GM18520 (cell line): ENCODE measurements around the gene SHFL.

Experiments used
- ATAC-seq: cut with Tn5 transposase; IDR thresholded peaks from one replicate; pipeline ENCODE4 v1.9.1; 2021; ENCODE audit not compliant: unreplicated experiment

SHFL gene

DNA sequence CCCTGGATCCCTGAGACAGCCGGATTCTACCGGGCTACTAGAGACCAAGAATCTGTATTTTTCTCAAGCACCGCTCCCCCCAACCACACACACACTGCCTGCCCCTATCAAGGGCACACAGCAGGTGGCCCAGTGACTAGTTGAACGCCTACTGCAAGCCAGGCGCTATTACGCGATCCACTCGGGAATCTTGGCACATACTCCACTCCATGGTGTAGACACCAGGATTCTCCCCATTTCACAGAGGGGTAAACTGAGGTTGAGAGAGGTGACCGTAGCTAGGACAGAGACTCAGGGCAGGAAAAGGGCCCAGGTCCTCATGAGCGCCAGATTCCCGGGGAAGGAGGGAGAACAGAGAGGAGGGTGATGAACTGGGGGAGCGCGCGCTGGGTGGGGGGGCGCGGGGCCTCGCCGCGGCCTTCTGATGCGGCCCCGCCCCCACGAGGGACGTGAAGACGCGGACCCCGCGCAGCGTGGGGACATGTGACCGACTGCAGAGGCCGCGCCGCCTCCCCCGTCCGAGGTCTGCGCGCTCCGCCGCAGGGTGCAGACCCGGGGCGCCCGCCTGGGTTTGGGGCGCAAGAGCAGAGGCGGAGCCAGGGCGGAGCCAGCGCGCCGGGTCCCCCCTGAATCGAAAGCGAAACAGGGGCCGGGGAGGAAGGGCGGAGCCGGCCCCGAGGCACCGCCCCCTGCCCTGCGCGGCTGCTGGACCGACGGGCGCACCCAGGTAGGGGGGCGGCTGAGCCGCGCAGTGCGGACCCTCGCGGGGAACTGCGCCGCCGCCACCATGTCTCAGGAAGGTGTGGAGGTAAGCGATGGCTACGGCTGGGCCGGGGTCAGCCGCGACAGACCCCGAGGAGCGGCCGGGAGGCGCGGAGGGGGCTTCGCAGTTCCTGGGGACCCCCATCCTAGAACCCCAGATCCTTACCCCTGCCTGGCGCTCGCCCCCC lies at the start of gene SHFL:
Gene SHFL (plus strand): TSS at position 677 of the 950 bp plus-strand sequence. CDS start 111 bp downstream, at position 788.
- ATAC-seq, result peak; percentile 80

DNA sequence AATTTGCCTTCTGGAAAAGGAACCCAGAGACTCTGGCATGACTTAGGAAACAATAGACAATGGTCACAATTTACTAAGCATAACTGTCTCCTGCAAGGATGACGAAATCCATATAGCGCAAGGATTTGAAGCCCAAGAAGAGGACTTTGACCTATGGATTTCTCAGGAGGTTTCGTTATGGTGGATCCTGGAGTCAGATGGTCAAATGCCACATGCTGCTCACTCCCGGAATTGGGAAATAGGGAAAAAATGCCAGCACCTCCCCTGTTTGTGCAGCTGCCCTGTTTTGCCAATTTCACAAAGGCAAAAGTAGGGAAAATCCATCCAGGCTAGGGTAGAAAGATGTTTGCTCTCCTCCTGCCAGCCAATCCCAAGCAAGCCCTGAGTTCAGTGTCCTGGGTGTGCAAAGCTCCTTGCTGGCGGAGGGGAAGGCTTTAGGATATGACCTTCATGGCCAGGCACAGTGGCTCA lies 49.5 kb upstream of the SHFL start:
- ATAC-seq, result no peak

DNA sequence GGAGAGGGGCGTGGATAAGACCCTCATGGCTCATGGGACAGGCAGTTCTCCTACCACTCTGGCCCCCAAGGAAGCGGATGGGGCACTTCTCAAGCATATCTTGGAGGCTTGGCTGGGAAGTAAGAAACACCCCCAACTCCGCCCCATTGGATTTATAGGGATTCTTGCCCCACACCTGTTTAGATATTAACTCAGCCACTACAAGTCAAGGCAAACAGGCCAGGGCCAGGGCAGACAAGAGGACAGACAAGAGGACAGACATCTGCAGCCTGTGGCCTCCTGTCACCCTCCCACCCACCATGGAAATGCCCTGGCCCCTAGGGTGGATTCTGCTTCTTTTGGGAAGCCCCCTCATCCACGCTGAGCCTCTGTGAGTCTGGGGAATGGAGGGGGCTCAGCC lies 48.8 kb upstream of the SHFL start:
- ATAC-seq, result no peak

DNA sequence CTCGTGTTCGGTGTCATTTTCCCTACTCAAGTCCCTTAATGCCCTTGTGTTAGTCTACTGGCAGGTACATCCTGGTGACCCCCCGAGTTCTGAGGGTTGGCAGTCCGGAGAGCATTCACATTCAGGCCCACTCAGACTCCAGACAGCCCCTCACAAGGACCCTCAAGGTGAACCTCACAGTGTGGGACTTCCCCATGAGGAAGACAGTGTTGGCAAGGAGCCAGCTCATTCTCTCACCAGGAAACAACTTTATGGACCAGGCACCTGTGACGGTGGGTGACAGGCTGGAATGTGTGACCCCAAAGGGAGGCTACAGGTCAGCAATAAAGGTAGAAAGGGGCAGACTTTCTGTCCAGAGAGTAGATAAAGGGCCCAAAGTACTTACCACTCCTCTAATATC lies 48.3 kb upstream of the SHFL start:
- ATAC-seq, result no peak

DNA sequence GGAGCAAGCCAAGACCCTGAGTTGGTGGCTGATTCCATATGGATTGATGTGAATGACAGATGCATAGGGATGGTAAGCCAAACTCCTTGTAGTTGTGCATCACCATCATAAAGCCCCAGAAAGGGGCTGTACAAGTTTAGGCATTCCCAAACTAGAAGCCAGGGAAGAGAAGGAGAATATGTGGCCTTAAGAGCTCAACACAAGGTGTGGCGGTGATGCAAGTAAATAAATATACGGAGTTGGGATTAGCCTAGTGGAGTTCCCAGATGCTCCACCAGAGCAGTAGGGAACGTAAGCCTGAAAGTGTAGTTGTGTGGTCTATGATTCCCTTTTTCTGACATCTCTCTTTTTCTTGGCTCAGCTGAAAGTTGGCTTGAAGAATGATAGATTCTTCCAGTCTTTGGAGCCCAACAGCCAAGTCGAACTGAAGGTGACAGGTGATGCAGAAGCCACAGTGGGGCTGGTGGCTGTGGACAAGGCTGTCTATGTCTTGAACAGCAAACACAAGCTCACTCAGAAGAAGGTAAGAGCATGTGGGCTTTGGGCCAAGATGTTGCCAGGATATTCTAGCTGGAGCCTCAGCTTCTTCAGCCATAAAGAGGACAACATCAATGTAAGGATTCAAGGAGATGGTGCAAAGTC lies 42.7 kb upstream of the SHFL start:
- no peak for ATAC-seq

DNA sequence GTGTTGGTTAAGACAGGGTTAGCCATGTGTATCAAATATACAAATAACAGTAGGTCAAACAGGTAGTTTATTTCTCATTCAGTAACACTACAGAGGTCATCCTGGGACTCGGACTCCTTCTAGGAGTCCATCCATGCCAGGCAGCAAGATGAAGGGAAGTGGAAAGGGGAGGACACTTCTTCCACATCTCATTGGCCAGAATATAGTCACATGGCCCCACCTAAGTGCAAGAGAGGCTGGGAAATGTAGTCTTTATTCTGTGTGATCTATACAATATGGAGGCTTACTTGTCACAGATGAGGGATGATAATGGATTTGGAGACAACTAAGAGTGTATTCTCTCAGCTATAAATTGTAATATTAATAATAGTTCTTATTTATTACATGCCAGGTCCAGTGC lies 41.7 kb upstream of the SHFL start:
- no peak for ATAC-seq

DNA sequence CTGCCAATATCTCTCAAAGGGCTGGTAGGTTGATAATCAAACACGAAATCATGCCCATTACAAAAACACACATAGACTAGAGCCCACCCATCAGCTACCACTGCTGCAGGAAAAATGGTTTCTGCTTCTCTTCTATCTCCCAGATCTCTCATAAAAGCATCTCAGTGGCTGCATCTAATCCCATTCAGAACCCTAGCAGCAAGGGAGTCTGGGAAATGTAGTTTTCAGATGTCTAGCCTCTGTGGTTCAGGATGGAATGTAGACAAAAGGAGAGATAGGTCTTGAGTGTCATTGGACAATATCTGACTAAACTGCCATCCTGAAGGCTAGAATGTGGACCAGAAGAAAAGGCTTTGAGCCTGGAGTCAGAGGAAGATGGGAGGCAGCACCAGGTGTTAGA lies 40.7 kb upstream of the SHFL start:
- no peak for ATAC-seq

DNA sequence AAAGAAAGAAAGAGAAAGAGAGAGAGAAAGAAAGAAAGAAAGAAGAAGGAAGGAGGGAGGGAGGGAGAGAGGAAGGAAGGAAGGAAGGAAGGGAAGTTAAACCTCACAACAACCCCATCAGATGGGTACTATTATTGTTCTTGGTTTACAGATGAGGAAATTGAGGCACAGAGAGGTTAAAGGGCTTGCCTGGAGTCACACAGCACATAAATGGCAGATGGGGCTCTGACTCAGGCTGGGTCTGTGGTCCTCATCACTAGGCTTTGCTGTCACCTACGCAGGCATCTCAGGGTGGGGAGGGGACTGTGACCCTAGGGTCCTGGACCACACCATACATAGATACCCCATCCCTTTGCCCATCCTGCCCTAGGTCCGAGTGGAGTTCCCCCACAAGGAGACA lies 36.5 kb upstream of the SHFL start:
- no peak for ATAC-seq

DNA sequence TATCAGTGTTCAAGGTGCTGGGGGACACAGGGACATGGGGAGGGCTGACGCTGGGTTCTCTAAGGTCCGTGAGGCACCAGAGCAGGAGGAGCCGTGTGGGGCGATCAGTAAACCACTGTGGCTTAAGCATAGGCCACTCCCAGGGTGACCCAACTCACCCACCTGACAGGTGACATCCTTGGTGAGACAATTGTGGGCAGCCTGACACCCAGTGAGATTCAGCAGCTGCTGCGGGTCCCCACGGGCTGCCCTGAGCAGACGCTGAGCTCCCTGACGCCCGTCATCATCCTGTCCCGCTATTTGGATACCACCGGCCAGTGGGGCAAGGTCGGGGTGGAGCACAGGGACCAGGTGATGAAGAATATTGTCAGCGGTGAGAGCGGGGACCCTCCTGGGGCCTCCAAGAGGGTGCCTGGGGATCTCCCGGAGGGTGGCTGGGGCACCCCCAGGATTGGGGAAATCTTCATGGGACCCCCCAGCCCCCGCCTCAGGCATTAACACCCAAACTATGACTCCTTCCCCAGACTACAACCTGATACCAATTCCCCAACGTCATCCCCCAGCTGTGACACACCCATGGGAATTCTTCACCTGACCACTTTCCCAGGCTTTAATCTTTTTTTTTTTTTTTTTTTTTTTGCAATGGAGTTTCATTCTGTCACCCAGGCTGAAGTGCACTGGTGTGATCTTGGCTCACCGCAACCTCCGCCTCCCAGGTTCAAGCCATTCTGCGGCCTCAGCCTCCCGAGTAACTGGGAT lies 33.3 kb upstream of the SHFL start:
- no peak for ATAC-seq

DNA sequence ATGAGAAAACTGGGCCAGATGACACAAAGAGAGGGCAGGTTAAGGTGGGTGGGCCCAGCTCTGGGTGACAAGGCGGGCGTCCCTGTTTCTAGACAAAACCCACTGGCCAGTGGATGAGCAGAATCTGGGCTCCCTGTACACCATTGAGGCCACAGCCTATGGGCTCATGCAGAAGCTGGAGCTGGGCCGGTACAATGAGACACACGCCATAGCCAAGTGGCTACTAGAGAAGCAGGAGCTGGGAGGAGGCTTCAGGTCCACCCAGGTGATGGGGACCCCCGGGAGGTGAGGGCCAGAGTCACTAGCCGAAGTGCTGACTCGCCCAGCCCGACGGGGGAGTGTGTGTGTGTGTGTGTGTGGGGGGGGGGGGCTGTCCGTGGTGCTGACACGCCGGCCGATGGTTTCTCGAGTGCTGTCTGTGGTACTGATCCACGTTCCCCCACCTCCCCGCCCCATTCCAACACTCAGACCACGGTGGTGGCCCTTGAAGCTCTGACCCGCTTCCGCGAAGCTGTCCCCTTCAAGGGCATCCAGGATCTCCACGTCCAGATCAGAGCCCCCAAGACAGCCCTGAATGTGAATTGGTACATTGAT lies 24.3 kb upstream of the SHFL start:
- no peak for ATAC-seq

DNA sequence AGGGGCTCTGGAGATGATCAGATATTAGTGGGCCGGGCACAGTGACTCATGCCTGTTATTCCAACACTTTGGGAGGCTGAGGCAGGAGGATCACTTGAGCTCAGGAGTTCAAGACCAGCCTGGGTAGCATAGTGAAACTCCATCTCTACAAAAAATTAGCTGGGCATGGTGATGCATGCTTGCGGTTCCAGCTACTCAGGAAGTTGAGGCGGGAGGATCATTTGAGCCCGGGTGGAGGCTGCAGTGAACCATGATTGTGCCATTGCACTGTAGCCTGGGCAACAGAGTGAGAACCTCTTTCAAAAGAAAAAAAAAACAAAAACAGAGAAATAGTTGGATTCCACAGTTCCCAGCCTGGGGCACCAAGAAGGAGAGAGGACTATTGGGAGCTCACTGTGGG lies 17.9 kb upstream of the SHFL start:
- no peak for ATAC-seq

DNA sequence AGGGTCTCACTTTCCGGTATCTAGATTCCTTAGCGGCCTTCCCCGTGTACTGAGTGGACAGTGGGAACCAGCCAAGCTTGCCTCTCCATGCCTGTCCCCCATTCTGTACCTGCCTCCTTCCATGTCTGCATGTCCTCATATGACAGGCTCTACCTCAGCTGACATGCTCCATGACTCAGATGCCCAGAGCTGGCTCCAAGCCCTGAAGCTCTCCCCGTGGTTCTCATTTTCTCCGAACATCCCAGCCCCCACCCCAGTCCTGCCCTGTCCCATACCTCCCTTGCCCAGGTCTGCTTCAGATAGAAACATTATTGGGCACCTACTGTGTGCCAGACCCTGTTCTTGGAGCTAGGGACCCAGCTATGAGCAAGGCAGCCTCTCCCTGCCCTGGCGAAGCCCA lies 17.1 kb upstream of the SHFL start:
- ATAC-seq, result no peak

DNA sequence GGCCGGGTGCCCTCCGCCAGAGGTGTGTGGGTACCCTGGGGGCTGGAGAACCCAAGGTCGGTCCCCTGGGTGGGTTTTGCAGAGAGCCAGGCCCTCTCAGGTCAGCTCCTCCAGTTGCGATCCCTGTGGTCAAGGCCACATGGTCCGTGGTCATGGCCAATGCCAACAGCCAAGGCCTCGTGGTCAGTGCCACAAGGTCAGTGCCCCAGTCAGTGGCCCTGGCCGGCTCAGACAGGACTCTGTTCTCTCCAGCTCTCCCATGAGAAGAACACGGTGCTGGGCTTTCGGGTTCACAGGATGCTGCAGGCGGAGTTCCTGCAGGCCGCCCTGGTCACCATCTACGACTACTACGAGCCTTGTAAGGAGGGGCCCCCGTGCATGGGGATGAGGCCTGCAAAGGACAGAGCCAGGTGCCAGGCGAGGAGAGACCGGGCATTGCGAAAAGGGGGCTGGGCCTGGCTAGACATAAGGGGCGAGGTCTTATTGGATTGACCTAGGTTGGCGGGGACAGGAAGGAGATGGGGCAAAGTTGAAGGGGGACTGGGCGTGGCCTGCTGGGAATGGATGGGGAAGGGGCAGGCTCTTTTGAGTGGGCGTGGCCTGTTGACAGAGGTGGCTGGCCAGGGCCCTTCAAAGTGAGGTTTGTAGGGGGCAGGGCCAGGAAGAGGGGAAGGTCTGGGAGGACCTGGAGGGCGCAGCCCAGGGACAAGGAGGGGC lies 15.2 kb upstream of the SHFL start:
- no peak for ATAC-seq

DNA sequence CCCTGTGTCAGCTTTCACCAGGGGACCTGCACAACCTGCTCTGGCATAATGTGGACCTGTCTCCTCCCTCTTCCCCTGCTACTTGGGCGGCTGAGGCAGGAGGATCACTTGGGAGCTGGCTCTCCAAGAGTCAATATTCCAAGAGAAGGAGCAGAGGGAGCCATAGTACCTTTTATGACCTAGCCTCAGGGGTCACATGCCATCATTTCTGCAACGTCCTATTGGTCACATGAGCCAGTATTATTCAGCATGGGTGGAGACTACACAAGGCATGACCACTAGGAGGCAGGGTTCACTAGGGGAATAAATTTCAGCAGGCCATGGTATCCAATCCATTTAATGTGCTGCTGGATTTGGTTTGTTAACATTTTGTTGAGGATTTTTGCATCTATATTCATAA lies 12.0 kb upstream of the SHFL start:
- no peak for ATAC-seq

DNA sequence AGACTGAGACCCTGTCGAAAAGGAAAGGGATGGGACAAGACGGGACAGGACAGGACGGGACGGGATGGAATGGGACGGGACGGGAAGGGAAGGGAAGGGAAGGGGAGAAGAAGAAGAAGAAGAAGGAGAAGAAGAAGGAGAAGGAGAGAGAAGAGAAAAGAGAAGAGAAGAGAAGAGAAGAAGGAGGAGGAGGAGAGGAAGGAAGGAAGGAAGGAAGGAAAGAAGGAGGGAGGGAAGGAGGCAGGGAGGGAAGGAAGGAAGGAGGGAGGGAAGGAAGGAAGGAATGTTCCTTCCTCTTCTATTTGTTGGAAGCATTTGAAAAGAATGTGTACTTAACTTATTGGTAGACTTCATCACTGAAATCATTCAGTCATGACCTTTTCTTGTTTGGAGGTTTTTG lies 9.6 kb upstream of the SHFL start:
- ATAC-seq, result no peak

DNA sequence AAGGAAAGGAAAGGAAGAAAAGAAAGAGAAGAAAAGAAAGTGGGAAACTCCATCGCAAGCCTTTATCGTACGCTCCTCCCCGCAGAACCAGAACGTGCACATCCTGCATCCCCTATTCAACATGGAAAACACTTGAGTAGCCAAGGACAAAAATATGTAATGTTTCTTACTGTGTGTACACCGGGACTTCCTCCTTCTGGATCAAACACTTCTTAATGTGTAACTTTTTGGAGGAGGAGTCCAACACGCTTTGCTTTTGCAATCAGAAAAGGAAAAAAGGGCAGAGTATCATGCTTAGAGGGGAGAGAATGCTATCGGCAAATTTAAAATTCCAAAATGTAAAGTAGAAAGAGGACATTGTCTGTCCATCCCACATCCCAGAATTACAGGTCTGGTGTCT lies 7.8 kb upstream of the SHFL start:
- no peak for ATAC-seq

DNA sequence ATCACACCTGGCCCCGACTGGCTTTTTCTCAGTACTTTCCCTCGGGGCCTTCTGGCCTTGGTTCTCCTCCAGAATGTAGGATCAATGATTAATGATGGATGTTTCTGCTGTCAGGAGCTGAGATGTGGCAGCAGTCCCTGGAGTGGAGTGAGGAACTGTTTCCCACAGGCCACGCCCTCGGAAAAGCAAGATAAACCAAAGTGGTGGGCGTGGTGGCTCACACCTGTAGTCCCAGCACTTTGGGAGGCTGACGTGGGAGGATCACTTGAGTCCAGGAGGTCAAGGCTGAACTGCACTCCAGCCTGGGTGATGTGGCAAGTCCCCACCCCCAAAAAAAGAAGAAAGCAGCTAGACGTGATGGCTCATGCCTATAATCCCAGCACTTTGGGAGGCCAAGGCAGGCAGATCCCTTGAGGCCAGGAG lies 7.1 kb upstream of the SHFL start:
- no peak for ATAC-seq

DNA sequence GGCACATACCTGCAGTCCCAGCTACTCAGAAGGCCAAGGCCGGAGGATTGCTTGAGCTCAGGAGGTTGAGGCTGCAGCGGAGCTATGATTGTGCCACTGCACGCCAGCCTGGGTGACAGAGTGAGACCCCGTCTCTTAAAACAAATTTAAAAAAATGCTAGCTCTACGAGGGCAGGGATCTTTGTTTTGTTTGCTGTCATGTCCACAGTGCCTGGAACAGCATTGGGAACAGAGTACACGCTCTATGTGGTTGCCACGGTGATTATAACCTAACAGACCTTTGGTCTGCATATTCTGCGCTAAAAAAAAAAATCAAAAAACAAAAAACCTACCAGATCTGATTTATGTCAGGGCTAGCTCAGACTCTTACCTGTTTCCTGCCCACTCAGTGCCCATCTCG lies 2.2 kb upstream of the SHFL start:
- no peak for ATAC-seq

DNA sequence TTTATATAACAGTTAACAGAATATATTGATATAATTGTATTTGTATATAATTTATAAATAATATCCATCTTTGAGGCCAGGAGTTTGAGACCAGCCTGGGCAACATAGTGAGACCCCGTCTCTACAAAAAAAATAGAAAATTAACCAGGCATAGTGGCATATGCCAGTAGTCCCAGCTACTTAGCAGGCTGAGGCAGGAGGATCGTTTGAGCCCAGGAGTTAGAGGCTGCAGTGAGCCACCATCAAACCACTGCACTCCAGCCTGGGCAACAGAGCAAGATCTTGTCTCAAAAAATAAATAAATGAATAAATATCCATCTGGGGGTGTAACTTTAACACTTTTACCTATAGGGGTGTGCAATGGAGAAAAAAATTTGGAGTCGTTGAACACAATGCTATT lies 1.3 kb upstream of the SHFL start:
- no peak for ATAC-seq

DNA sequence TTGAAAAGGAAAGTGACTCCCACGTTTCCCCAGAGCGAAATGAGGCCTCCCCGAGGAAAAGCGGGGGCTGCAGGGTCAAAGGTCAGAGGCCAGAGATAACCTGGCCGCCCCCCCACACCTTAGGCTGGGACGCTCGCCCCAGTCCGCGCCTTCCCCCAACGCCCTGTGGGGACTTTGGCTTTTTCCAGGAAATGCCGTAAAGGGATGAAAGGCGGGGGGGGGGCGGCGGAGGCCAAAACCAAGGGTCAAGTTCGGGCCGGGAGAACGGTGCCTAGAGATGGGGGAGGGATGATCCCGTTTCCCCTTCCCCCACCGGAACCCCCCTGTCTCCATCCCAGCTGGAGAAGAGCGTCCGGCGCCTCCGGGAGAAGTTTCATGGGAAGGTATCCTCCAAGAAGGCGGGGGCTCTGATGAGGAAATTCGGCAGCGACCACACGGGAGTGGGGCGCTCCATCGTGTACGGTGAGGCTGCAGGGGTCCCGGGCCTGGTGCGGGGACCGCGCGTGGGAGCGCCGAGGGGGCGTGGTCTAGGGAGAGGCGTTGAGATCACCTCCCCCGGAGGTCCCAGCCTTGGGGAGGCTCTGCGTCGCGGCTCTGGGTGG lies 575 bp downstream of the SHFL start:
- ATAC-seq, result no peak
